ENCODE data around the gene PLCB3.
A peak's percentile ranks its signal among the peaks of the same experiment; 100 is the strongest.
"Not testable (repeated sequence)": the region's sequence is repeated elsewhere in the genome, so short reads cannot be mapped to it uniquely, and the experiment has no call there.

Gene PLCB3

DNA sequence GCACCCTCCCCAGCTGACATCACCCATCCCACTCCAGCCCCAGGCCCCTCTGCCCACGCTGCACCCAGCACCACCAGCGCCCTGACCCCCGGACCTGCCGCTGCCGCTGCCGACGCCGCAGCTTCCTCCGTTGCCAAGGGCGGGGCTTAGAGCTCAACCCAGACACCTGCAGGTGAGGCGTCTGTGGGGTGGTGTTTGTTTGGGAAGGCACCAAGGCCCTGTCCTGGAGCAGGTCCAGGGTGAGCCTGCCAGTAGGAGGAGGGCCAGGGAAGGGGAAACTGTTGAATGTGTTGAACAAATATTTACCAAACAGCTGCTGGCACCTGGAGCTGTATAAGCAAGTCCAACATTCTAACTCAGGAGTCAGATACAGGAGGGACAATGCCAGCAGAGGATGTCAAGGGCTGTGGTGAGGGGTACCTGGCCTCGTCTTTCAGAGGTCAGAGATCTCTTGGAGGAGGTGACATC is 13.8 kb upstream of the PLCB3 start:
- DNase-seq: no peak

DNA sequence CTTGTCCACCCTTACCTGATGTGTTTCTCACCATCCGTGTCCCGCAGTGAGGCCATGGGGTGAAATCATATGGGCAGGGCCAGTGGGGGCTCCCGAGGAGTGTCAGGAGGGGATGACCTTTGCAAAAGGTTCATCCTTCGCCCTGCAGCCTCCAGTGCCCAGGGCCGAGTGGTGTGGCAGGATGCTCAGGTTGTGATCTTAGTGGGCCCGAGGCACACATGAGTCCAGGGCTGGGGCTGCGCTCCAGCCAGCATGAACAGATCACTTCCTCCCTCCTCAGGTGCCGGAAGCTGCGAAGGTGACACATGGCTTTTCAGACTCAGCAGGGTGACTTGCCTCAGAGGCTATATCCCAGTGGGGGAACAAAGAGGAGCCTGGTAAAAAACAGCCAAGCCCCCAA is 13.3 kb upstream of the PLCB3 start:
- DNase-seq: no peak

DNA sequence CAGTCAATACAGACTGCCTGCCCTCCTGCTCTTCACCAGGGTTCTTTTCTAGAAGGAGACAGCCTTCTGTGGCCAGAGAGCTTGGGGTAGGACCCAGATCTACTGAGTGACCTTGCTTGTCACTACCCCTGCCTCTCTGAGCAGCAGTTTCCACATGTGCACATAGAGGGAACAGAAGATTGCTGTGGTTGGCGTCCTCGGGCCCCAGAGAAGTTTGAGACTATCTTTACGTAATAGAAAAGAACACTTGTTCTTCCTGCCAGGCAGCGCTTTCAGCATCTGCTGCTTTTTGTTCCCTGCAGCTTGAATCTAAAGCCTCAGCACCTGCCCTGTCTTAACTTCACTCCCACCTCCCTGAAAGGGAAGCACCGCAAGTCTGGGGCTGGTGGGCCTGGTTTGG is 12.3 kb upstream of the PLCB3 start:
- DNase-seq: no peak

DNA sequence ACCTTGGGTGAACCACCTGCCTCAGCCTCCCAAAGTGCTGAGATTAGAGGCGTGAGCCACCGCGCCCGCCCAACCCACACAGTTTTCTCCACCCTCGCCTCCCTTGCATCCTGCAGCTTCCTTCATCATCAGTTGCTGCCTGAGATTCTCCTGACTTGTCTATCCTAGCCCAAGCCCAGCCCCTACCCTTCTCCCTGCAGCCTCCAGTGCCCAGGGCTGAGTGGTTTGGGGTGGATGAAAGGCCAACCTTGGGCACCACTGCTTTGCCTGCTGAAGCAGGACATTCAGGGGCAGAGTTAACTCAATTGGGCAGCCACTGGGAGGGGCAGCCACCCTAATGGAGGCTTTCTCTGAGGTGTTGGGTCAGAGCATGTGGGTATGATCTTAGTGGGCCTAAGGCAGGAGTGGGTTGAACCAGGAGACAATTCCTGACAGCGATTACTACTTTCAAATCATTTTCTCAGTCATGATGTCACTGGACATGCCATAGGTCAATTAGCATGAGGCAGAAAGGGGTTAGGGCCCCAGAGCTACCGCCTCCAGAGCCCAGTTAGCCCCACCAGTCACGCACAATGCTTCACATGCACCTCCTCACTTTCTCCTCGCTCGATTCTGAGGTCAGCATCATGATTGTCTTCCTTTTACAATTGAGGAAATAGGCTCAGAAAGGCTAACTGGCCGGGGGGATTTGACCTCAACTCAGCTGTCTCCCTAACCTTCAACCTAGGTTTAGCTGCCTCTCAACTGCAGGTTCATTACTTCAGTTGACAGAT is 11.5 kb upstream of the PLCB3 start:
- DNase-seq: no peak

DNA sequence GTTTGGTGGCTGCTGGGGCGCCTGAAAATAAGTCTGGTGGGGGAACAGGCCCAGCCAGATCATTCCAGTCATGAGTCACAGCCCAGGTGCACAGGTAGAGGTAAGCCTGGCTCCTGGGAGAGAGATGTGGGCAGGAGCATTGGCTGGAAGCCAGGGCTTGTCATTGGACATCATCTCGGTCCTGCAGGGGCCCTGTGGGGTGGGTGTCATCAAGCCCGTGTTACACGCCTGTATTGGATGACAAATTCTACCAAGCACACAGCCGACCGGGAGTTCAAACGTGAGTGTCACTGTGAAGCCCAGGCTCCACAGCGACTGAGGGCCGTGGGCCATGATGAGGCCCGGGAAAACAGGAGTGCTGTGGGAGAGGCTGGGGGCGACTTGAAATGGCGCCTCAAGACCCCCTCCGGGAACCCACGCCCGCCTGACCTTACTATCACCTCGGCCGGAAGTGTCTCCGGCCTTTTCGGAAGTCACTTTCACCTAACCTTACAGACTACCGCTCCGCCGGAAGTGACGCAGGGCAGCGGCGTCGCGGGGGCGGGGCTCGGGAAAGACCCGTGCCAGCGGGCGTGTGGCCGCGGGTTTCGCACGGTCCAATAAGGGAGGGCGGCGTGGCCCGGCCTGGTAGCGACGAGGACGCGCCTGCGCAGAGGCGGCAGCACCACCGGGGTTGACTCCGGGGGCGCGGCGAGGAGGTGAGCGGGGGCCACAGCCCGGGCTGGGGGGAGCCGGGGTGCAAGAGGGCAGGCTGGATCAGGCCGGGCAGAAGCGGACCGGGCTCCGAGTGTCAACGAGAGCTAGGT is 10.7 kb upstream of the PLCB3 start, which contains the start of gene FKBP2:
Gene FKBP2 (plus strand): TSS at position 661 of the 806 bp plus-strand sequence. CDS start 1,293 bp downstream, outside the sequence.
- peak; percentile 97 for DNase-seq

DNA sequence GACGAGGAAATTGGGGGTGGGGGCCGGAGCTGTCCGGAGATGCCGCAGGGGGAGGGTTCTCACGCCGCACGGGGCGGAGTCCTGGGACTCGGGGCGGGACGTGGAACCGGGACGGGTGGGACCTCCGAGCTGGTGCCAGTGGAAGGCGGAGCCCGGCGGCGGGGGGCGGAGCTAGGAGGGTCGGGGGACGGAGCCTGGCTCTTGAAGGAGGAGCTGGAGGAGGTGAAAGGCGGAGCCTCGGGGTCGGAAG is 10.2 kb upstream of the PLCB3 start:
- peak; percentile 99 for DNase-seq

DNA sequence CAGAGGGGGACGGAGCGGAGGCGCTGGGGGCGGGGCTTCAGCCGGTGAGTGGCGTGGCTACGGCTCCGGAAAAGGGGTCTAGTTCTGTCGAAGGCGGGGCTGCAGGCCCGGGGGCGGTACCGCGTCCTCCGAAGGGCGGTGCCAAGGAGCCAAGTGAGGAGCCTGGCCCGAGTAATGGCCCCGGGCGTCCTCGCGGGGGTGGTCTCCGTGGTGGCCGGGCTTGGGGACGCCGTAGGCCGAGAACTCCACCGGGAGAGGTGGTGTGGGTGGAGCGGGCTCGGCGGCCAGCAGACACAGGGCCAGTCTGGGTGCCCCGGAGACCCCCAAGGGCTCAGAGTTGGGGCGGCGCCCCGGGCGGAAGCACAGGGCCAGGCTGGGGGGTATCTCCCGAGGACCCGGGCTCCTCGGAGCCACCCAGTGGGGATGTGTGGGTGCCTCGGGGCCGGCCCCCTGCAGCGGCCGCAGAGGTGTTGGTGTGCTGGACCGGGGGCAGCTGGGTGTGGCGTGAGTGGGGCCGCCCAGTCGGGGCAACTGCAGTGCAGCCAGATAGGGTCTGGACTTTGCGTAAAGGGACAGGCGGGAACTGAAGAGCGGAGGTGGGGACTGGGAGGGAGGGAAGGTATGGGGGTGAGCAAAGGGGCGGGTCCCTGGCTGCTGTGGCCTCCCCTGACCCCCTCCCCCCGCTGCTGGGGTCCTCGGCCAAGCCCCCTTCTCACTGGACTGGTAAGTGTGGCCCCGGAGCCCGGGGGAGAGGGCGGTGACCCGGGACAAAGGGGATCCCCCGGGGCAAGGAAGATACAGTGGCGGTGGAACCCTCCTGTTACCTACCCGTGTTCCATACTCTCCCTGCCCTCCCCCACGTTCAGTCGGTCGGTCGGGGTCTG is 9.6 kb upstream of the PLCB3 start:
- DNase-seq: no peak

DNA sequence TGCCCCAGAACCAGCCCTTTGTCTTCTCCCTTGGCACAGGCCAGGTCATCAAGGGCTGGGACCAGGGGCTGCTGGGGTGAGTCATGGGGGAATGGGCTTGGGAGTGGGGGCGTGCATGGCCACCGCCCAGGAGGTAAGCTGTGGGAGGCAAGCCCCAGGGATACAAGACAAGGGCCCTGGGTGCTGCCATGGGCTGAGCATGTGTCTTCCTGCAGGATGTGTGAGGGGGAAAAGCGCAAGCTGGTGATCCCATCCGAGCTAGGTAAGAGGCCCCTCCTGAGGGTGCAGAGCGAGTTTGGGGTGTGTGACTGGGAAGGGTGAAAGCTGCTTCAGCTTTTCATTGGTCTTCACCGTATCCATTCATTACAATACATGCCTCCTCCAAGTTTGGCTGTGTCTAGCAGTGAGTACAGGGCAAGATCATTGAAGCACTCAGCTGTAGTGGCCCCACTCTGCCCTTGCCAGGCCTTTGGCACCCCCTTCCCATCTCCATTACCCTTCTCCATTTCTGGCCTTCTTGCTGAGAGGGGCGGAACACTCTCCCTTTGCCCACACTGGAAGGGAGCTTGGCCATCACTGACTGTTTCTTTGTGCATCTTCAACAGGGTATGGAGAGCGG is 8.0 kb upstream of the PLCB3 start:
- no peak for DNase-seq

DNA sequence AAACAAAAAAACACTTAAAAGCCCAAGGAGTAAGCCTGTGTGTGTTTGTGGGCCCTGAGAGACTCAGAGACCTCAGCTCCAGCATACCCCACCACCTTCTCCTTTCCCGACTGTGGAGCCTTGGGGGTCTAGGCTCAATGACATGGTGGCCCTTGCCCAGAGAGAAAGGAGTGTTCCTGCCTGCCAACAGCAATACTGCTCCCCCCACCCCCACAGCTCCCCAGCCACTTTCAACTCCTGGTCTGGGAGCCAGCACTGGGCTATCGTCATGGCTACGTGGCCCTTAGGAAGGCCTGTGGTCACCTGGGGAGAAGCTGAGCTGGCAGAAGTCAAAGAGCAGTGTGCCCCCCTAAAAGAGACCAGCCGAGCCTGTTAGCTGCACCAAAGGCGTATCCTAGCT is 7.2 kb upstream of the PLCB3 start:
- DNase-seq: no peak

DNA sequence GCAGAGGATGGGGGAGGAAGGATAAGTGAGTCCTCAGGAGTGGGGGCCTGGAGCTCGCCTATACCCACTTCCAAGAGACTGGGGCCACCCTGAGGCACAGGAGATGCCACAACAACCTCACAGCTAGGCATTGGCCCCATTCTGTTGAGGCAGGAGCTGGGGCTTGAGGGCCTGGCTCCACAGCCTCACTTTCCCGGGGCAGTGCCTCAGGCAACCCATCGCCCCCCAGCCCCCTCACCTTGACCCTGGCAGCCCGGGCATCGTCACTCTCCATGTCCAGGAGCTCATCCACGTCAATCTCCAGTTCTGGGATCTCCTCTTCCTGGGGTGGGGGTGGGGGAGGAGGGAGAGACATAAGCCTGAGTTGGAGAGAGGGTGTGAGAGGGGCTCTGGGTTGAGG is 6.4 kb upstream of the PLCB3 start:
- no peak for DNase-seq

DNA sequence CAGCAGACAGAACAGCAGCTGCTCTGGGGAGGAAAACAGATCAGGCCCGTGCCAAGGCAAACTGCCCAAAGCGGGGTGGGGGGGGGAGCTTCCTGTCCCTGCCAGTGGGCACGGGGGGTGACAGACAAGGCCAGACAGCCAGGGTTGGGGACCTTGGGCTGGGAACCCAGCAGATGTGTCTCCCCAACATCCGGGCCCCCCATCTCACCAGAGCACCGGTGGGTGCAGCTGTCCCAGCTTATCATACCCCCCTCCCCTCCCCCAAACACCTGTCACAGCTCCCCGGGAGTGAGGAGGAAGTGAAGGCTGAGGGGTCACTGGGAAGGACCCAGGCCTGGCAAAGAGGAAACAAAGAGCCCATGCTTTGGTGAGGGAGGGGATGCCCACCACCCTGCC is 5.9 kb upstream of the PLCB3 start:
- no peak for DNase-seq

DNA sequence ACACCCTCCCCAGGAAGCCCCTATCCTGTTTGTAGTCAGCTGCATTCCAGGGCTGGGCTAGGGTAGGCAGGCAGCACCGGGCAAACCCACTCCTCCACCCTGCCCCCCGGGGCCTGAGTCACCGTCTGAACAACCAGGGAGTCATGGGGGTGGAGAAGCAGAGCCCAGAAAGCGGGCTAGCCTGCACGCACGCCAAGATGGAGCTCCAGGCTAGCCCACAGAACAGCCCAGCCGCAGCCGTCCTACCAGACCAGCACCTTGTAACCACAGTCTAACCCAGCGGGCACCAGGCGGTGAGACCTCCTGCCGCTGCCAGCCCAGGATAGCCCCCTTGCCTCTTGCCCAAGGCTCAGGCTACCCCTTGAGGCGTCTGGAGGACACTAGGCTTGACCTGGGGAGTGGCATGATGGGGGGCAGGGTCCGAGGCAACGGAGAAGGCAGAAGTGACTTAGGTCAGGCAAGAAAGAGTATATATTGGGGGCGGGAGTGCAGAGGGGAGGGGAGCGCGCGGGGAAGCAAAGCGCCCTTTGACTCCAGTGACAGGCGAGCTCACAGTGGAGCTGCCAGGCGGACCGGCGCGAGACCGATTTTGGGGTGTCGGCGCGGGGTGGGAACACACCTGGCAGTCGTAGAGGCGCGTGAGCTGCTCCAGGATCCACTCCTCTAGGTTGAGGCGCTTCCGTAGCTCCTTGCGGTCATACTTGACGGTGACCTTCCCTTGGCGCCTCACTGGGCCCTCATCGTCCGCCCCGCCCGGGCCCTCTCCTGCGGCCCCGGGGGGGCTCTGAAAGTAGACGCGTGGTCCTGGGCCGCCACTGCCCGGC is 5.3 kb upstream of the PLCB3 start:
- DNase-seq: peak; percentile 94

DNA sequence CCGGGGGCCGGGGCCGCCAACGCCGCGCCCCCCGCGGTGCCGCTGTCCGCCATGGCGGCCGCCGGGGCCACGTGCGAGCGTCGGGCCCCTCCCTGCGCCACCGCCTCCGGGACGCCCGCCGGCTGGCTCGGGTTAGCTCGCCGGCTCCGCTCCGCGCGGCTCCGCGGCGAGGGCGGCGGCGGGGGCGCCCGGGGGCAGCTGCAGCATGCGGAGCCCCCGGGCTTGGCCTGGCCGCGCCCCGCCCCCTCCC is 4.8 kb upstream of the PLCB3 start:
- DNase-seq: not testable (repeated sequence)

DNA sequence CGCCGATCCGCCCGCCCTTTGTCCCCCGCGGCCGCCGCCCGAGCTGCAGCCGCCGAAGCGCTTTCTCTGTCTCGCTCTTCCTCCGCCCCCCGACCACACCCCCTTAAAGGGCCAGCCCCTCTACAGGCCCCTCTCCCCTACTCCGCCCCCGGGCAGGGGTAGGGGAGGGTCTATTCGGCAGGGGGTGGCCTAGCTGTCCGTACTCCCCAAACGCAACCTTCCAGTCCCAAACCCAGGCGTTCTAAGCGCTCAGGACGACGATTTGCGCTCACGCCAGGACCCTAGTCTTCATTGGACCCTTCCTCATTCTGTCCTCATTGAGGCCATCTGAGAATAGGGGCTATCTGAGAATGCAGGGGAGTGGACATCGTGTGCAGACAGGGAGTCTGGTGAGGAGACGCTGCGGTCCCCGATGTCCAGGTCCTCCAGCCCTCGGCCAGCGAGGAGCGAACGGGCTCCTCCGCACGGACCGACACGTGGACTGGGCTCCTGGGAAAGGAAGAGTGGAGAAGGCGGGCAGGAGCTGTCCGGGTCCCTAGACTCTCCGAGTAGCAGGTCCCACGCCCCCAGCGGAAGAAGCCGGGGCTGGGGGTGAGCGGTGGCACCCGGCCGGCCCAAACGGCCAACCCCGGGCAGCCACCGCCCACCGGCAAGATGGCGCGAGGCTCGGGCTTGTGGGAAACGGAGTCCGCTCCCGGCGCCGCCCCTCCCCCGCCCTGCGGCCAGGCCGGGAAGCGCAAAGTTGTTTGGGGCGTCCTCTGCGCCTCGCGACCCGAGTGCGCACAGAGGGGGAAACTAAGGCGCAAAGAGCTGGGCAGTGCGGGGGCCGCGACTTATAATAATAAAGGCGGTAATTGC is 4.2 kb upstream of the PLCB3 start, which contains the start of gene PPP1R14B:
Gene PPP1R14B (minus strand): TSS at position 73 of the 858 bp plus-strand sequence. CDS start 270 bp downstream, outside the sequence.
- DNase-seq: peak; percentile 88

DNA sequence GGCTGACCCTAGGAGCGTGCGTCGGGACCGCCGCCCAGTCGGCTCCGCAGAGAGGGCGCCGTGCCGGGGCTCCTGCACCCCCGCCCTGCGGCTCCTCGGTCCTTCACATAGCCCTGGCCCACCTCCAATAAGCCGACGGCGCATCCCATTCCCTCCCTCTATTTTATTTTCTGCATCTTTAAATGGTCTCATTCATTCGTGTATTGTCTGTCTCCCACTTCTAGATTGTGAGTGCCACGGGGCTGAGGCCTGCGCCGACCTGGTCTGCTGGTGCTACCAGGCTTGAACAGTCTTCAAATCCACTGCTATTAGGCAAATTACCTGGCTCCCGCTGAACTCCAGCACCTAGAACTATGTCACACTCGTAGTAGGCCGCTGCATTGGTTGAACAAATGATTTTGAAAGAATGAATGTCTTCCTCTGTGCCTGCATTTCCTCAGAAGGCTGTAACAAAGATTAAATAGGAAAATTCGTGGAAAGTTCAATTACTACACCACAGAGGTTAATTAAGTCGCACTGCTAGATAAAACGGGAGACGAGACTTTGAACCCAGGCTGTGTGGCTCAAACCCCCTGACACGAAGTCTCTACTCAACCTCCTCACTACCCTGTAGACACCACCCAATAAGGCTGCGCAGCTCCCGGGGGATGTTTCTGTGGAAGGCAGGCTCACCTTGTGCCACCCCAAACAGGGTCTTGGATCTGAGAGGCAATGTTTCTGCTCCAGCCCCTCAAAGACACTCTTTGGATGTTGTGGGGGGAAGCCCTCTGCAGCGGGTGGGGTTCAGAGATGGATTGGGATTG is 3.4 kb upstream of the PLCB3 start:
- DNase-seq: no peak

DNA sequence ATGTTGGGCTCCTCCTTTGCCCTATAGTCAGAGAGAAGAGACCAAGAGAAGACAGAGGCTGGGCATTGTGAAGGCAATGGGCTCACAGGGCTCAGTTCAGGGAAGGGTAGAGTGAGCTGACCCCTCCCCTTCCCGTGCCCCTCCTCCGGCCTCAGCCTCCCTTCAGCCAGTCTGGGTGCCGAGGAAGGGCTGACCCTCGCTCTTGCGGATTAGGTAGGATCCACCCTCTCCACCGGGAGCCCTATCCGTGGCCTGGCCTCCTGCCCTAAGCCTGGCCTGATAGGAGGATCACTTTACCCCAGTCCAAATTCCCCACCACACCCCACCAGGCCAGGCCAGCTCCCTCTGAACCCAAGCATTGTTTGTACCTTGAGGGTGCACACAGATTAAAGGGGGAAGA is 2.8 kb upstream of the PLCB3 start:
- DNase-seq: no peak

DNA sequence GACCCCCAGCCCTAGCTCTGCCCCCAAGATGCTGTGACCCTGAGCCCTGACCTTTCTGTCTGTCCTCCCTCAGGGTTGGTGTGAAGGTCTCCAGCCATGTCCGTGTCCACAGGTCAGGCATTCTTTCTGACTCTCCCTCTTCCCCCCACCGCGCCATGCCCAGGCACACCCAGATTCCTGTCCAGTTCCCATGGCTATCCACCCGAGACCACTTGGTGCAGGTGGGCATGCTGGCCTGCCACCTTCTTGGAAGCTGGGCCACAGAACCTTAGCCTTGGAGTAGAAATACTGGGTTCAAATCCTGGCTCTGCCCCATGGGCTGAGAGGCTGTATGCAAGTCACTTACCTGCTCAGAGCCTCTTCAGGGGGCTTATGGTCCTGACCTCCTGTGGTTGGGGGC is 2.3 kb upstream of the PLCB3 start:
- no peak for DNase-seq

DNA sequence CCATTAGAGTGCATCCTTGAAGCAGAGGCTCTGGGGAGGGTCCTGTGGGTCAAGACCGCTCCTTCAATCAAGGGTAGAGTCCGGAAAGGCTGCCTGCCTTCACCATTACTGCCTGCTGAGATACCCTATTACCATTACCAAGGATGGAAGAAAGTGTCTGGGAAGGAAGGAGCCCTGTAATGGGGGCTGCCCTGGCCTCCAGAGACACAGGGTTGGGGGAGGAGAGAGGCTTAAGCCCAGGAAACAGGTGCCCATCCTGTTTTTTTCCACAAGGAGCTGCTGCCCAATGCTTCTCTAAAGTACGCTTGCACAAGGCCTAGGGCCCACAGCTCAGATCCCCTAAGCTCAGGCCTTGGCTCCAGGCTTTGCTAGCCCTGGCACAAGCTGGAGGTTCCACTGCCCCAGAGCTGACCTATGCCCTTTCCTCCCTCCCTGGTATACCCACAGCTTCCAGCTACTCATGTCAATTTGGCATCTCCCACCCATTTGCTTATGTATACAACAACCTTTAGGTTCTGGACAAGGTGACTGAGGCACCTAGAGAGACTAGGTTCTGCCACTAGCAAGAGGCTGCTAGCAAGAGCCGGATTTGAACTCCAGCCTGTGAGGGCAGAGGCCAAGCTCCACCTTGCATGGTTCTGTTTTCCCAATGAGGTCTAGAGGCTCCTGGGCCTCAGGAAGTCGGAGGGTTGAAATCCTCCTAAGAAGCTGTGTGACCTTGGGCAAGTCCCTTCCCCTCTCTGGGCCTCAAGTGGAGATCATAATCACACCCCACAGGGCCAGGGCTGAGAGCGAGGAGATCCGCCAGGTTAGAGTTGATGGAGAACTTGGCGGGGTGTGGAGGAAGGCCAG is 1.5 kb upstream of the PLCB3 start:
- no peak for DNase-seq

DNA sequence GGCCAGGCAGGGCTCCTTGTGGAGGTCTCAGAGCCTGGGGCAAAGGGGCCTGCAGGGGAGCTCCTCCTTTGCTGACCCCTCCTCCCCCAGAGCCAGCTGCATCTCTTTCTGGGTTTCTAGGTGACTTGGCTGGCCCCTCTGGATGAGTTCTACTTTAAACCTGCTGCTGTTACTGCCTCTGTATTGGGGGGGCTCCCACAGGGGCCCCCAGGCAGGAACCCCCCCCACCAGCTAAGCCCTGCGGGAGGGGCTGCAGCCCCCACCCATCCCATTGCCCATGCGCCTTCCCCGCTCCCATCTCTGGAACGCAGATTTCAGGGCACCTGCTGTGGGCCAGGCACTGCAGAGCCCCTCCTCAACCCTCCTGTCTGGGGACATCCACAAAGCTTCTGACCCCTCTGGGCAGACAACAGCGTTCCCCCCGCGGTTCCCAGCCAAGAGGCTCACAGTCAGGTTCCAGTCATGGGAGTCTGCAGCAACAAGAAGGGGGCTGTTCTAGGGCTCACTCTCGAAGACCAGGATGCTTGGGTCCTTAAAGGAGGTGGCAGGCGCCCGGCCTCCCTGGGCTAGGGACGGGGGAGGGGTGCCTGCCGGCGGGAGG is 815 bp upstream of the PLCB3 start:
- DNase-seq: no peak

All from fibroblast of skin of abdomen (primary cell).